HepG2 (cell line): ENCODE data around the gene P4HTM. TPM values are rescaled to one million over a fixed set of nuclear protein-coding genes. Genes with fewer than 3 reads are reported as not detected.

Source experiments
- ATAC-seq: fragments of 200-7000 bp; cut with Tn5 transposase; 3 replicates; pipeline ENCODE4 v1.9.1; 2020; ENCODE audit warnings: mild to moderate bottlenecking, moderate library complexity
- BruUV-seq: library from RNA; stranded (reverse); fragments of 400-500 nt; replicated peaks from 2 replicates; lab custom pipeline; 2021; lab: Mats Ljungman, UMichigan
- CTCF ChIA-PET: fragments of 300-600 bp; formaldehyde crosslinking; extraction: SDS; loops from one replicate; lab custom pipeline; 2021; ENCODE audit warnings: low total read pairs, inconsistent platforms, low intra/inter-chr PET ratio; lab: Yijun Ruan, JAX
- POLR2A ChIA-PET: fragments of 350-600 bp; sonication (Branson Sonifier 250); formaldehyde crosslinking; loops from one replicate; lab custom pipeline; 2020; ENCODE audit warnings: antibody characterized with exemption, inconsistent platforms; lab: Yijun Ruan, JAX
- DNase-seq: peaks from one replicate; pipeline ENCODE4 v3.0.0-alpha.2; 2015; ENCODE audit warnings: low spot score
- FAIRE-seq: peaks from 3 replicates; lab custom pipeline; 2011; peaks lifted over from hg19 to GRCh38; lab: Jason Lieb, UNC
- H2AFZ ChIP-seq: one replicate; pipeline ENCODE4 v1.6.1; 2011; ENCODE audit warnings: low read length, inconsistent platforms
- H3K27ac ChIP-seq: fragments of 300-600 bp; 3 replicates; pipeline ENCODE4 v1.8.0; 2011; ENCODE audit warnings: mixed run types, mild to moderate bottlenecking, mixed read lengths, low read length, inconsistent platforms; ENCODE audit not compliant: insufficient read depth; ENCODE audit errors: extremely low read length
- H3K27me3 ChIP-seq, 2 experiments: fragments of 200-600 bp in 1 of 2; 2 replicates in 1 of 2; 3 replicates in 1 of 2; pipeline versions ENCODE4 v1.6.0 to v1.8.0; 2011; ENCODE audit warnings: low read length in 2 of 2, mild to moderate bottlenecking in 2 of 2, moderate library complexity in 2 of 2, inconsistent platforms in 1 of 2; ENCODE audit not compliant: insufficient read depth in 2 of 2, control insufficient read depth in 1 of 2
- H3K36me3 ChIP-seq, 2 experiments: fragments of 200-600 bp in 1 of 2; replicated peaks in 1 of 2; 2 replicates in 1 of 2; 3 replicates in 1 of 2; pipeline versions ENCODE4 v1.5.1 to v1.8.0; 2011; ENCODE audit warnings: low read length in 2 of 2, inconsistent platforms in 1 of 2; ENCODE audit not compliant: insufficient read depth in 2 of 2, control insufficient read depth in 1 of 2
- H3K4me1 ChIP-seq: 2 replicates; pipeline ENCODE4 v1.5.1; 2012; ENCODE audit warnings: low read length, inconsistent platforms; ENCODE audit not compliant: insufficient read depth
- H3K4me2 ChIP-seq: 2 replicates; pipeline ENCODE4 v1.6.0; 2011; ENCODE audit warnings: low read depth, low read length, inconsistent platforms
- H3K4me3 ChIP-seq, 3 experiments: fragments of 200-600 bp in 1 of 3; sonication (generic), shearing (Covaris generic) in 1 of 3; replicated peaks in 1 of 3; 2 replicates each; pipeline ENCODE4 v1.5.1; 2011 to 2016; ENCODE audit warnings: low read length in 3 of 3, inconsistent platforms in 2 of 3, low read depth in 2 of 3, mild to moderate bottlenecking in 2 of 3, control low read depth in 1 of 3, mixed read lengths in 1 of 3; ENCODE audit not compliant: insufficient read depth in 1 of 3
- H3K79me2 ChIP-seq: one replicate; pipeline ENCODE4 v1.6.1; 2011; ENCODE audit warnings: low read length, inconsistent platforms; ENCODE audit not compliant: insufficient read depth
- H3K9ac ChIP-seq: 2 replicates; pipeline ENCODE4 v1.6.0; 2011; ENCODE audit warnings: mild to moderate bottlenecking, low read depth, low read length, inconsistent platforms; ENCODE audit not compliant: insufficient read depth
- H3K9me3 ChIP-seq: 2 replicates; pipeline ENCODE4 v1.5.1; 2012; ENCODE audit warnings: mild to moderate bottlenecking, low read length
- H4K20me1 ChIP-seq: 2 replicates; pipeline ENCODE4 v1.6.0; 2011; ENCODE audit warnings: inconsistent platforms, mild to moderate bottlenecking, low read length, moderate library complexity; ENCODE audit not compliant: insufficient read depth
- CEBPG ChIP-seq: IDR thresholded peaks from 2 replicates; pipeline ENCODE4 v1.6.1; 2016
- CENPT ChIP-seq: sonication (generic); formaldehyde crosslinking; IDR thresholded peaks from 2 replicates; pipeline ENCODE4 v1.8.0; 2022; ENCODE audit warnings: low read depth, mild to moderate bottlenecking, moderate library complexity, missing genetic modification reagents
- KDM2A ChIP-seq: sonication (generic); formaldehyde crosslinking; IDR thresholded peaks from 2 replicates; pipeline ENCODE4 v1.4.0; 2020; ENCODE audit warnings: low read depth, missing genetic modification reagents, borderline replicate concordance
- MEIS1 ChIP-seq: sonication (generic); formaldehyde crosslinking; IDR thresholded peaks from 2 replicates; pipeline ENCODE4 v1.9.0; 2021; ENCODE audit warnings: mild to moderate bottlenecking, missing genetic modification reagents, moderate library complexity, borderline replicate concordance
- NCOA5 ChIP-seq: sonication (generic); formaldehyde crosslinking; IDR thresholded peaks from 2 replicates; pipeline ENCODE4 v1.4.0; 2020; ENCODE audit warnings: missing genetic modification reagents
- RXRA ChIP-seq: sonication (generic); formaldehyde crosslinking; IDR thresholded peaks from 2 replicates; pipeline ENCODE4 v1.5.1; 2020; ENCODE audit warnings: missing genetic modification reagents
- SAFB2 ChIP-seq: sonication (generic); formaldehyde crosslinking; IDR thresholded peaks from 2 replicates; pipeline ENCODE4 v1.5.1; 2020; ENCODE audit warnings: missing genetic modification reagents, low read depth, mild to moderate bottlenecking, borderline replicate concordance
- ZNF589 ChIP-seq: sonication (generic); formaldehyde crosslinking; conservative IDR thresholded peaks from 2 replicates; pipeline ENCODE4 v1.8.0; 2022; ENCODE audit warnings: mild to moderate bottlenecking, moderate library complexity, missing genetic modification reagents
- ZNF703 ChIP-seq: sonication (generic); formaldehyde crosslinking; IDR thresholded peaks from 2 replicates; pipeline ENCODE4 v1.5.1; 2020; ENCODE audit warnings: missing genetic modification reagents, mild to moderate bottlenecking, moderate library complexity, borderline replicate concordance
- WGBS: methylation state at CpG from one replicate; pipeline ENCODE4 v1.1.6; 2017; ENCODE audit warnings: low lambda C conversion rate; 5-methylcytosine and 5-hydroxymethylcytosine counted together
- in situ Hi-C: cut with HindIII; loops from 2 replicates; pipeline ENCODE4 v1.10.0; 2017; ENCODE audit warnings: low pct_unique_long_range_greater_than_20kb; ENCODE audit not compliant: extremely low pct_ligation_motif_present
- intact Hi-C: fragments of 100-400 bp; cut with micrococcal nuclease; formaldehyde crosslinking; loops from one replicate; pipeline ENCODE4 v1.10.0; 2022; ENCODE audit not compliant: unreplicated experiment
- polyA plus RNA-seq, 8 experiments: library from polyadenylated mRNA; depleted of rRNA in 3 of 8; stranded (reverse) in 7 of 8; unstranded in 1 of 8; fragments of >200 nt; fragmentation: Illumina TruSeq in 4 of 8; extraction: Trizol in 4 of 8; gene quantifications; 2 replicates each; pipeline versions ENCODE4 v1.2.1 to v1.2.3, GENCODE V29; 2011 to 2016; ENCODE audit warnings: low read depth in 4 of 8, missing spikeins in 1 of 8, mixed read lengths in 1 of 8; ENCODE audit not compliant: insufficient read depth in 1 of 8
- total RNA-seq, 5 experiments: library from RNA; depleted of rRNA; stranded (reverse); fragments of >200 nt; fragmentation: Illumina TruSeq; extraction: Trizol; gene quantifications; 2 replicates each; pipeline ENCODE4 v1.2.3, GENCODE V29; 2016; ENCODE audit warnings: low read depth in 1 of 5
- TF ChIP-seq, protein P1 (sequence below): sonication (generic); formaldehyde crosslinking; IDR thresholded peaks from 2 replicates; pipeline ENCODE4 v1.4.0; 2020; ENCODE audit warnings: missing genetic modification reagents
- TF ChIP-seq, protein P2 (sequence below): sonication (generic); formaldehyde crosslinking; IDR thresholded peaks from 2 replicates; pipeline ENCODE4 v1.4.0; 2020; ENCODE audit warnings: mild to moderate bottlenecking, missing genetic modification reagents

P4HTM gene
- total and polyA plus RNA-seq, 2 of the 13 experiments (the other 11 are each of a cell fraction or from before 2014, with no cell fraction given), result 0.01 TPM; not detected in 1

DNA sequence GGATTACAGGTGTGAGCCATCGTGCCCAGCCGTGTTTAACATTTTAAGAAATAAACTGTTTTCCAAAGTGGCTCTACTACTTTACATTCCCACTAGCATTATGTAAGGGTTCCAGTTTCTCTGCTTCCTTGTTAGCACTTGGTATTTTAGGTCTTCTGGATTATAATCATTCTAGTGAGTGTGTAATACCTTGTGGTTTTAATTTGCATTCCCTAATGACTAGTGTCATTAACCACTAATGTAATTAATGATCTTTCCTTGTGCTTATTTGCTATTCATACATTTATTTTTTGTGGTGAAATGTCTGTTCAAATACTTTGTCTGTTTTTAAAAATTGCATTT, 40.7 kb upstream of the P4HTM start:
- ATAC-seq (no peak), DNase-seq (no peak)
- Histone ChIP-seq H3K27ac (no peak overlapping the region), H3K9ac (no peak overlapping the region), H3K36me3 (peaks cover 0 to 14% of the 10 kb centered on the region in 2 experiments; a peak in 3 of 5 replicates), H3K4me3 (no peak overlapping the region), H3K79me2 (peaks cover 13% of the 10 kb centered on the region), H2AFZ (no peak overlapping the region)
- BruUV-seq, result no TSS peak
- intact Hi-C loops, result no loop called here
- POLR2A ChIA-PET, result no interaction called here
- TF ChIP-seq CENPT (no peak), KDM2A (CRISPR knock-in tag) (no peak), NCOA5 (CRISPR knock-in tag) (no peak), CEBPG (CRISPR knock-in tag) (no peak), MEIS1 (CRISPR knock-in tag) (no peak), SAFB2 (CRISPR knock-in tag) (no peak), ZNF589 (CRISPR knock-in tag) (no peak), RXRA (CRISPR knock-in tag) (no peak), ZNF703 (CRISPR knock-in tag) (no peak)
- TF ChIP-seq, protein P1, sequence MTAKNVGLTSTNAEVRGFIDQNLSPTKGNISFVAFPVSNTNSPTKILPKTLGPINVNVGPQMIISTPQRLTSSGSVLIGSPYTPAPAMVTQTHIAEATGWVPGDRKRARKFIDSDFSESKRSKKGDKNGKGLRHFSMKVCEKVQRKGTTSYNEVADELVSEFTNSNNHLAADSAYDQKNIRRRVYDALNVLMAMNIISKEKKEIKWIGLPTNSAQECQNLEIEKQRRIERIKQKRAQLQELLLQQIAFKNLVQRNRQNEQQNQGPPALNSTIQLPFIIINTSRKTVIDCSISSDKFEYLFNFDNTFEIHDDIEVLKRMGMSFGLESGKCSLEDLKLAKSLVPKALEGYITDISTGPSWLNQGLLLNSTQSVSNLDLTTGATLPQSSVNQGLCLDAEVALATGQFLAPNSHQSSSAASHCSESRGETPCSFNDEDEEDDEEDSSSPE (CRISPR knock-in tag), result no peak
- TF ChIP-seq, protein P2, sequence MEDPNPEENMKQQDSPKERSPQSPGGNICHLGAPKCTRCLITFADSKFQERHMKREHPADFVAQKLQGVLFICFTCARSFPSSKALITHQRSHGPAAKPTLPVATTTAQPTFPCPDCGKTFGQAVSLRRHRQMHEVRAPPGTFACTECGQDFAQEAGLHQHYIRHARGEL (CRISPR knock-in tag), result no peak
- TF ChIP-seq, all 625 proteins: peak for 0
- in situ Hi-C loops, result no loop called here
- Histone ChIP-seq H3K27me3 (no peaks in the 10 kb centered on the region), H4K20me1 (peaks cover 4% of the 10 kb centered on the region; the same call in 1 of the 2 replicates), H3K4me1 (peaks cover 19% of the 10 kb centered on the region), H3K4me2 (no peak overlapping the region), H3K9me3 (no peaks in the 10 kb centered on the region)
- CTCF ChIA-PET, result no interaction called here
- no peak for FAIRE-seq
- WGBS, result 95% methylated on average over 2 of the region's 2 CpGs
